Fibroblast of villous mesenchyme (primary cell): ENCODE measurements around the gene IGFBP4. TPM values are rescaled to one million over a fixed set of nuclear protein-coding genes. Genes with fewer than 3 reads are reported as not detected.

ENCODE experiments used
- DNase-seq: peaks from one replicate; pipeline ENCODE4 v3.0.0-alpha.2; 2010; ENCODE audit warnings: low read depth
- H3K4me3 ChIP-seq: 2 replicates; pipeline ENCODE4 v1.5.1; 2011; ENCODE audit warnings: low read depth, mild to moderate bottlenecking, low read length
- CTCF ChIP-seq: IDR thresholded peaks from 2 replicates; pipeline ENCODE4 v1.5.1; 2012; ENCODE audit warnings: low read depth, mild to moderate bottlenecking, low read length; ENCODE audit not compliant: insufficient read depth
- total RNA-seq: library from RNA; depleted of rRNA; stranded (reverse); fragments of >200 nt; gene quantifications from 2 replicates; pipeline ENCODE4 v1.2.3, GENCODE V29; 2012

Gene IGFBP4
- total RNA-seq, 1 donor = 225 TPM

DNA sequence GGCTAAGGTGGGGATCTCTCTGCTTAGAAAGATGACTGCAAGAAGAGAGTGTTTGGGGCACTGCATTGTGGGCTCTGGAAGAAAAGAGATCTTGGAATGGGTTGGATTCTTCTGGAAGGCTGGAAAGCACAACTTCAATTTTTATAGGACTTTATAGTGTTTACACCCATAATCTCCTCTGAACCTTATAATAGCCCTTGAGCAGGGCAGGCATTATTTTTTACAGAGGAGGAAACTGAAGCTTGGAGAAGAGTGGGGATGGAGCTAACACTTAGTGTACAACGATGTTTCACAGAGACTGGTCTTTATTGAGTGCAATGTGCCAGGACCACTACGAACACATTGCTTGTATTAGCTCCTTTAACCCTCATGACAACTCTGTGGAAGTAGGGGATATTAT lies 47.7 kb downstream of the IGFBP4 start:
- no peak for DNase-seq
- no peak for TF ChIP-seq CTCF
- no peak overlapping the region for H3K4me3 ChIP-seq

GRCh38 chr17:40491486-40491885 lies 48.2 kb downstream of the IGFBP4 start:
- no peak for DNase-seq
- no peak overlapping the region for H3K4me3 ChIP-seq
- TF ChIP-seq CTCF = no peak

- no peak for DNase-seq
- H3K4me3 ChIP-seq = no peak overlapping the region
- TF ChIP-seq CTCF = no peak
Observed at GRCh38 chr17:40493697-40494096, 50.4 kb downstream of the IGFBP4 start.

- TF ChIP-seq CTCF = no peak
- no peak for DNase-seq
- no peak overlapping the region for H3K4me3 ChIP-seq
Observed at GRCh38 chr17:40495140-40495539, 51.9 kb downstream of the IGFBP4 start.

DNA sequence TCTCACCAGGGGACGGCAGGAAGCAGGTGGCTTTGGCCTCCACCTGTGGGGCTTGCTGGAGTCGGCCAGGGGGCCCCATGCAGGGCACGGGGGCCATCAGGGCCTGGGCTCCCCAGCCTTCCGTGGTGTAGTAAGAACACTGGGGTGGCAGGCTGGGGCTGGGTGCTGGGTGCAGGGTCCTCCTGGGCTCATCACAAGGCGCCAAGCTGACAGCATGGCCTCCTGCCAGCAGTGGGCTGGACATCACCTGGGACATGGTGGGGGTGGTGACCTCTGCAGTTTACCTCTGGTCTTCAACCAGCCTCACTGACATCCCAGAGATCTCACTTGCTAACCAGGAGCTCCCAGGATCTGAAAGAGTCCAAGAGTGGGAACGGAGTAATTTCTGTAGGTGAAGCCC lies 52.9 kb downstream of the IGFBP4 start:
- H3K4me3 ChIP-seq = no peak overlapping the region
- no peak for TF ChIP-seq CTCF
- DNase-seq = no peak

- no peak for DNase-seq
- TF ChIP-seq CTCF = no peak
- no peak overlapping the region for H3K4me3 ChIP-seq
Observed at GRCh38 chr17:40496634-40497420, 53.6 kb downstream of the IGFBP4 start.

DNA sequence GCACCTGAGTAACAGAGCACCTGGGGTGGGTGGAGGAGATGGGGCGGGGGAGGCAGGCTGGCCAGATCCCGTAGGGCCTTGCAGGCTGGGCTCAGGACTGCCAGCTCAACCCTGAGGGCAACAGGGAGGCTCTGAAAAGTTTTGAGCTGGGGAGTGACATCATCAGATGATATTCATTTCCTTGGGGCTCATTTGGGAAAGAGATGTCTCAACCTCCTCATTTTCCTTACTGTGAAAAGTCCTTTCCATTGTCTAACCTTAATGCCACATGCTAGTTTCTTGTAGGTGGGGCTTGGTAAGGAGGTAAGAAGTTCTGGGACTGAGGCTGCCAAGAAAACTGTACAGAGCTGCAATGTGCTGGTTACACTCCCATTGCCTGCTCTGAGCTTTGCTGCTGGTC lies 54.4 kb downstream of the IGFBP4 start:
- no peak overlapping the region for H3K4me3 ChIP-seq
- DNase-seq = peak; percentile 38
- no peak for TF ChIP-seq CTCF
